Kidney glomerular epithelial cell (primary cell): Measurements from ENCODE around the gene ADCK1.
A peak's percentile ranks its signal among the peaks of the same experiment; 100 is the strongest.
"Not testable (repeated sequence)": the region's sequence is repeated elsewhere in the genome, so short reads cannot be mapped to it uniquely, and the experiment has no call there.

Experiments
- DNase-seq: peaks from one replicate; lab custom pipeline; 2025; lab: John Stamatoyannopoulos, UW

The ADCK1 gene

GRCh38 chr14:77812028-77812427, 12.1 kb downstream of the ADCK1 start:
- DNase-seq = no peak

GRCh38 chr14:77812682-77813081, 12.8 kb downstream of the ADCK1 start:
- DNase-seq = not testable (repeated sequence)

DNA sequence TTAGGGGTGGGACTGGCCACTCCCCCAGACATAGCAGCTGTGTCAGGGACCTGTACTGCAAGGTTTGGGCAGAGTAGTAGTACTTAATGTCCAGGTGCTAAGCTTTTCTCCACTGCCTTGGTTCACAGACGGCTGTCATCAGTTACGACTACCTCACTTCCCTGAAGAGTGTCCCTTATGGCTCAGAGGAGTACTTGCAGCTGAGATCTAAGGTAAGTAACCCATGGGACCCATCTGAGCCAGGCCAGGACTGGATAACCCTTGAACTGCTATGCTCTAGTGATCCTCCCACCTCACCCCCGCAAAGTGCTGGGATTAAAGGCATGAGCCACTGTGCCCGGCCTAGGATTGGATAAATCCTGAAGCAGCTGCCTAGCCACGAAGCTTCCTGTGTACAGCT, 22.4 kb downstream of the ADCK1 start:
- DNase-seq = no peak

DNA sequence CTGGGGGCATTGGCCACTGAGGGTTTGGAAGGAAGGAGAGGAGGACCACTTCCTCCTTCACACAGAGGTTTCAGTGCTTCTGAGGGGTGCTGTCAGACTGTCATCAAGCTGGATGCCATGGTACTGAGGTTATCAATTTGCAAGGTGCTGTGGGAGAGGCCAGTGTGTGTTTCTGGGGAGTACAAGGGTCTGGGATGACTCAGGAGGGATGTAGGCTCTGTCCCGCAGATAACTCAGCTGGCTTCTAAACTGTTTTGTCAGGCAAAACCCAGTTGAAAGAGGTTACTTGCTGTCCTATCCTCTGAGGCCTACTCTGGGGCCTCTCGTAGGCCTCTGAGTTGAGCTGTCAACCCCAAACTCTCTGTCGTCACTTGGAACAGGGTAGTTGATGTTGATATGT, 22.8 kb downstream of the ADCK1 start:
- DNase-seq = no peak

DNA sequence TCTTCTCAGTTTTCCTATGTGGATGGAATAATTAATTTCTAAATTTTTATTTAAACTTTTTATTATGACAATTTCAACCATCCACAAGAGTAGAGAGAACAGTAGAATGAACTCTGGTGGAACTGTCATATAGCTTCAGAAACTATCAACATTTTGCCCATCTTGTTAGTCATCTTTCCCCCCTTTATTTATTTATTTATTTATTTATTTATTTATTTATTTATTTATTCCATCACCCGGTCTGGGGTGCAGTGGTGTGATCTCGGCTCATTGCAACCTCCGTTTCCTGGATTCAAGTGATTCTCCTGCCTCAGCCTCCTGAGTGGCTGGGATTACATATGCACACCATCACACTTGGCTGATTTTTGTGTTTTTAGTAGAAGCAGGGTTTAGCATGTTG, 23.5 kb downstream of the ADCK1 start:
- no peak for DNase-seq

GRCh38 chr14:77825895-77826519, 26.1 kb downstream of the ADCK1 start:
- DNase-seq = no peak

GRCh38 chr14:77830692-77831091, 30.8 kb downstream of the ADCK1 start:
- DNase-seq = peak; percentile 8

DNA sequence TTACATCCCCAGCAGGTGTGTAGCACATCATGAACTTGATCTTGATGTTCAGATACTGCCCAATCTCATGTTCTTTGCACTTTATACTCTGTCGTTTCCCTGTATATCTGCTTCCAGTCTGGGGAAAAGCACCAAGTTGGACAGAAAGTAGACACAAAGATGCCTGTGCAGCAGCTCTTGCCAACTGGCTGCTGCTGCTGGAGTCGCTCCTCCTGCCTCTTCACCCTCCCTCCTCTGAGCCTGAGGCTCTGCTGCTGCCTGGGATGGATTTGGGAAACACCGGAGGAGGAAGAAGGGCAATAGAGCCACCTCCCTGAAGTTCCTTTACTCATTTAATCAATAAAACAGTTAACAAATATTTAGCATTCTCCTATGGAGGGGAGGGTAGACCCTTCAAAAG, 32.4 kb downstream of the ADCK1 start:
- DNase-seq = no peak

- DNase-seq = no peak
Observed at GRCh38 chr14:77837926-77838325, 38.0 kb downstream of the ADCK1 start.

GRCh38 chr14:77838831-77839511, 39.1 kb downstream of the ADCK1 start:
- no peak for DNase-seq

DNA sequence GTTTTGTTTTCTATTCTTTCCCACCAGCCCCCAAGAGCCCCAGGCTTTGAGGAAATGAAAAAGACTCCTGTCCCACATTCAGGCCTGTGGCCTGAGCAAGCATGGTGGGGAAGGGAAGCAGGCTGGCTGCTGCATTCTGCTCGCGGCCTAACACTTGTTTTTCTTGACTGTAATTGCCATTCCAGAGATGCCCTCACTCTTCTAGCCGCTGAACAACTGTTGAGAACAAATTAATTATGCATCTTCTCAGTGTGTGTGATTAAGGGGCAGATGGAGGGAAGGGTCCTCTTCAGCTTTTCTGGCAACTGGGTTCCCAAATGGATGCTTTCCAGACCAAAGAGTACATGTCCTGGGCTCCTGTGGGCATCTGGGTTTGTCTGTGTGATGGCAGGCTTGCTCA, 43.3 kb downstream of the ADCK1 start:
- DNase-seq = no peak

GRCh38 chr14:77843651-77844050, 43.7 kb downstream of the ADCK1 start:
- no peak for DNase-seq

- DNase-seq = no peak
Observed at GRCh38 chr14:77844802-77845201, 44.9 kb downstream of the ADCK1 start.

- DNase-seq = peak; percentile 32
Observed at GRCh38 chr14:77848031-77848430, 48.1 kb downstream of the ADCK1 start.

- DNase-seq = no peak
Observed at GRCh38 chr14:77849711-77850110, 49.8 kb downstream of the ADCK1 start.

DNA sequence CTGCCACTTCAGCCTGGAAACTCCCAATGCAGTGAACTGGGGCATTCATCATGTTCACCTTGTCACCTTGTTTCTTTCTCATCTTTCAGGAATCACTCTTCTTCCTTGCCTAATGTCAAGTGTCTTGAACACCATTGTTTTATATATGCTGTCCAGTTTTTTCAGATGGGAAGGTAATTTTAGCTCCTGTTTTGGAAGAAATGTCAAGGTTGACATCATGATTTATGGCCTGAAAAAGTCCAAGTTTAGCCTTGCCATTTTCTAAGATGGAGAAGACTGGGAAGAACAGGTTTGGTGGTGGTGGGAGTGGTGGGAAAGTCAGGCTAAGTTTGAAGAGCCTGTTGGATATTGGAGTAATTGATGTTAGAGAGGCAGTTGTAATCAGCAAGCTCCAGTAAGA, 54.0 kb downstream of the ADCK1 start:
- DNase-seq = no peak

GRCh38 chr14:77856941-77857340, 57.0 kb downstream of the ADCK1 start:
- DNase-seq = no peak

- DNase-seq = no peak
Observed at GRCh38 chr14:77859934-77860570, 60.1 kb downstream of the ADCK1 start.

DNA sequence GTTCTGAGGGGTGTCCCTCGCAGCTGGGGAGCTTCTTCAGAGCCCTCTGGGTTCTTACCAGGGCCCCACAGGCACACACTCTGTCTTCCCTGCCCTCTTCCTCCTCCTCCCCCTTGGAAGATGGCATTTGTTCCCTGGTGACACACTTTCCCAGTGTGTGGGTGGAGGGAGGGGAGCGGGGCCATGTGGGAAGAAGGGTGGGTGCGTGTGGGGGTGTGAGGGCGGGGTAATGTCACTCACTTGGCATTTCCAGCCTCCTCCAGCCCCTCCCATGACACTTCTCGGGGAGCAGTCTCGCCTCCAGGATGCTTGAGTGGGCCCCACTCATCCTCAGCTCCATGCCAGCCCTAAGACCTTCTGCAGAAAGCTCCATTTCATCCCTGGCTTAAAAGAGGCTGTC, 61.3 kb downstream of the ADCK1 start:
- no peak for DNase-seq

DNA sequence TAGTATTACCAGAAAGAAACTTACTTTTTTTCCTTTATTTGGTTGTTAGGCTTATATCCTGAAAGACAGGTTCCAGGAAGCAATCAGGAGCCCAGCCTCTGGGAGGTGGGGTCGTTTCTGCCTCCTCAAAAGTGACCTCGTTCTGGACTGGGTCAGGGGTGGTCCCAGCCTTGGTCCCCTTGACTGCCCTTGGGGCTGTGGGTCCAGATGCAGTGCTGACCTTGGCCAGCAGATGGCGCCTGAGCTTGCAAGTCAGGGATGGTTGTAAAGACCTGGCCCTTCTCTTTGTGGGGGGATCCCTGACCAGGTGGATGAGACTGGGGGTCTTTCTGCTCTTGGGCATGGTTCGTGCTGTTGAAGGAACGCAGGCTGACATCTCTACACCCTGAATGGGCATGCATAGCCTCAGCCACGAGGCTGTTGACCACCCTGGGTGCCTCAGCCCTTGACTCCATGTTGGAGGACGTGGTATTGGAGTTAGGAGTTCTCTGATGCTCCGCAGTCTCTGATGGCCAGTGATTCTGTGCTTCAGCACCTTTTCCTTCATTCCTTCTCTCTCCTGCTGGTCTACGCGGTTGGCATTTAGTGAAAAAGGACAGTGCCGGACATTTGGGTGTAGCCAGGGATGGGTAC, 62.4 kb downstream of the ADCK1 start:
- peak; percentile 24 for DNase-seq

DNA sequence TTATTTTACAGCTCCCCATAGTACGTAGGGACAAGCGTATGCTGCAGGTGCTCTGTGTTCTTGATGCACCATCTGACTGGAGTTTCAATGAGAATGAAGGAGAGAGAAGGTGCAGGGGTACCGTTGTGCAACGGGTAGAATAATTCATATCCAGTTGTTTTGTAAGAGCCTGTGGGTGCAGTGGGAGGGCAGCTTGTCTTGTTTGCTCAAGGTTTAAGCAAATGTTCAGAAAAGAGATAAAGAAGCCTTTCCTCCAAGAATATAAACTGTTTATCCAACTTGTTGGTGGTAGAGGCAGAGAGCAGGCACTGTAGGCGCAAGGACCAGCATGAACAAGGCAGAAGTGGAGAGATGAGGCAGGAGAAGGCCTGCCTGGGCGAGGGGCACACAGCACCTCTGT, 64.2 kb downstream of the ADCK1 start:
- no peak for DNase-seq

DNA sequence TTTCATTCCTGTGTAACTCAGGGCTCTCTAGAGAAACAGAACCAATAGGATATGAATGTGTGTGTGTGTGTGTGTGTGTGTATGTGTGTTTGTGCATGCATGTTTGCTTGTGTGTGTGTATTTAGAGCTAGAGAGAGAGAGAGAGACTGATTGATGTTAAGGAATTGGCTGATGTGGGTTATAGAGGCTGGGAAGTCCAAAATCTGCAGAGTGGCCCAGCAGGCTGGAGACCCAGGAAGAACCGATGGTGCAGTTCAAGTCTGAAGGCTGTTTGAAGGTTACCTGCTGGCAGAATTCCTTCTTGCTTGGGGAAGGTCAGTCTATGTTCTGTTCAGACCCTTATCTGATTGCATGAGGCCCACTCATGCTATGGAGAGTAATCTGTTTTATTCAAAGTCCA, 64.7 kb downstream of the ADCK1 start:
- no peak for DNase-seq

- DNase-seq = no peak
Observed at GRCh38 chr14:77865455-77865854, 65.5 kb downstream of the ADCK1 start.
